ENCODE measurements around the gene HERC2.

The HERC2 gene

DNA sequence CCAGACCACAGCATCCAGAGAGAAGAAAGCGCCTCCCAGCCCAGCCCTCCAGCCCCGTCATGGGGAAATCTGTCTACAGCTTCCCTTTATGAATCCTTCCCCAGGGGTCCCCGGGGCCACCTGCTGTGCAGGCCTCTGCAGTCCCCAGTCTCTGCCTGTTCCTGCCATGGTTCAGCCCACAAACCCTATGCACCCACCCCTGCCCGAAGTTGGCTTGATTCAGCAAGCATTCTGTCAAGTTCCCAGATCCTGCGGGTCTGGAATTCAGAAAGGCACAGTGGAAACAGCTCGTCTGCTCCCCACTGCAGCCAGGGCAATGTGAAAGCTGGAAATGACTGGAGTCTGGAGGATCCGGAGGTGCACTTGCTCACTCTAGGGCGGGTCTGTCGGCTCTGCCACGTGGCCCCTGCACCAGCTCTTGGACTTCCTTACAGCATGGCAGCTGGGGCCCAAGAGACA is 220.0 kb downstream of the HERC2 start:
- H3K4me3 ChIP-seq (ENCODE audit: low read depth, low read length): no peak overlapping the region
- TF ChIP-seq, protein P1, sequence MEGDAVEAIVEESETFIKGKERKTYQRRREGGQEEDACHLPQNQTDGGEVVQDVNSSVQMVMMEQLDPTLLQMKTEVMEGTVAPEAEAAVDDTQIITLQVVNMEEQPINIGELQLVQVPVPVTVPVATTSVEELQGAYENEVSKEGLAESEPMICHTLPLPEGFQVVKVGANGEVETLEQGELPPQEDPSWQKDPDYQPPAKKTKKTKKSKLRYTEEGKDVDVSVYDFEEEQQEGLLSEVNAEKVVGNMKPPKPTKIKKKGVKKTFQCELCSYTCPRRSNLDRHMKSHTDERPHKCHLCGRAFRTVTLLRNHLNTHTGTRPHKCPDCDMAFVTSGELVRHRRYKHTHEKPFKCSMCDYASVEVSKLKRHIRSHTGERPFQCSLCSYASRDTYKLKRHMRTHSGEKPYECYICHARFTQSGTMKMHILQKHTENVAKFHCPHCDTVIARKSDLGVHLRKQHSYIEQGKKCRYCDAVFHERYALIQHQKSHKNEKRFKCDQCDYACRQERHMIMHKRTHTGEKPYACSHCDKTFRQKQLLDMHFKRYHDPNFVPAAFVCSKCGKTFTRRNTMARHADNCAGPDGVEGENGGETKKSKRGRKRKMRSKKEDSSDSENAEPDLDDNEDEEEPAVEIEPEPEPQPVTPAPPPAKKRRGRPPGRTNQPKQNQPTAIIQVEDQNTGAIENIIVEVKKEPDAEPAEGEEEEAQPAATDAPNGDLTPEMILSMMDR (IDR thresholded peaks at IDR 0.05; ENCODE audit: low read depth, low read length): no peak

DNA sequence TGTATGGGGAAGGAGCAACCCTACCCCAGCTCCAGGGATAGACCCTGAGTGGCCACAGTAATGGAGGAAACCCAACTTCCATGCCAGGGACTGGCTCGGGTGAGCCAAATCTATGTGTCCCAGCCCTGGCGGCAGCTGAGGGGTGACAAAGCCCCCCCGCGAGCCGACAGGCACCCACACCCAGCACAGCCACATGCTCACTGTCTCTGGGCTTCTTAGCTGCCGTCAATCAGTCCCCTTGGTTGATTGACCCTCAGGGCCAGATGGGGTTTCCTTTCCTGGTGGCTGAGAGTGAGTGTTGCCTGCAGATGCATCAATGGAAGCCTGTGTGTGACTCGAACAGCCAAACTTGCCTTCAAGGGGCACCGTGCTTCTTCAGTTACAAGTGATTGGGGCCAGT is 220.8 kb downstream of the HERC2 start:
- no peak overlapping the region for H3K4me3 ChIP-seq (ENCODE audit: low read depth, low read length)
- TF ChIP-seq, protein P1 (IDR thresholded peaks at IDR 0.05; ENCODE audit: low read depth, low read length): no peak

DNA sequence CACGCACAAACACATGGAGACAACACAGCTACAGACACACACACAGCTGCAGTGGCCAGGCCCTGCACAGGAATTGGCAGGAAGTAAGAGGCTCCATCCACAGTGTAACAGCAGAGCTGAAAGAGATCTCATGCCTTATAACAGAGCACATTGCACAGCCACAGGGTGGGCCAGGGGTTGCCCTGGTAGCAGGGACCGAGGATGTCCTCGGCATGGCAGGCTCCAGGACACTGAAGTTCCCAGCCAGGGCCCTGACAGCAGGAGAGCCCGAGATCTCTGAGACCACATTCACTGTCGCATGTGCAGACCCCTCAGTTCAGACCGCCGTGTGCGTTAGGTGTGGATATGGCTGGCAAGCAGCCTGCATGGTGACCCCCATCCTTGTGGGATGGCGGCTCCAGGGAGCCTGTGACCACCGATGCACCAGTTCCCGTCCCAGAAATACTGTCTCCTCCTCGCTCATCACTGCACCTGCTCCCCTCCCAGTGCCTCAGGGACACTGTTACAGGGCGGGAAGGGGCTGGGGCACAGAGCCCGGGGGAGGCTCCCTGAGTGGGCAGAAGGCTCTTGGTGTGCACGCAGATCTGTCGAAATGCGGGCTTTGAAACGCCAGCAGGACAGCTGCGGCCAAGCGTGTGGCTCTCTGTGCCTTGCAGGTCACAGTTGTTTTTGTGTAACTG is 221.3 kb downstream of the HERC2 start:
- TF ChIP-seq, protein P1 (IDR thresholded peaks at IDR 0.05; ENCODE audit: low read depth, low read length): no peak
- H3K4me3 ChIP-seq (ENCODE audit: low read depth, low read length): no peak overlapping the region

DNA sequence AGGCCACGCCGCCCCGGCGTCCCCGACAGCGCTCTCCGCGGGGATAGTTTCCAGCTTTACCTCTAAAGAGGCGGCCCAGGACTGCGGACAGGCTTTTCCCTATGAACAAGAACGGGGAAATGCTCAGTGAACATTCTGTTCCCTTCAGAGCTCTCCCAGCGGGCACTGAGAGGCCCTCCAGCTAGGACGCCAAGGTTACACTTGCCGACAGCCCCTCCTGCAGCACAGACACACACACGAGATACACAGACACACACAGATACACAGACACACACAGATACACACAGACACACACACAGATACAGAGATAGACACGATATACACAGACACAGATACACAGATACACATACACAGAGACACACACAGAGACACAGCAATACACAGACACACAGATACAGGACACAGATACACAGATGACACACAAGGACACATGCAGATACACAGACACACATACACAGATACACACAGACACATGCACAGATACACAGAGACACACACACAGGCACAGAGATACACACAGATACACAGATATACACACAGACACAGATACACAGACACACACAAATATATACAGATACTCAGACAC is 222.3 kb downstream of the HERC2 start:
- TF ChIP-seq, protein P1 (IDR thresholded peaks at IDR 0.05; ENCODE audit: low read depth, low read length): no peak
- no peak overlapping the region for H3K4me3 ChIP-seq (ENCODE audit: low read depth, low read length)

DNA sequence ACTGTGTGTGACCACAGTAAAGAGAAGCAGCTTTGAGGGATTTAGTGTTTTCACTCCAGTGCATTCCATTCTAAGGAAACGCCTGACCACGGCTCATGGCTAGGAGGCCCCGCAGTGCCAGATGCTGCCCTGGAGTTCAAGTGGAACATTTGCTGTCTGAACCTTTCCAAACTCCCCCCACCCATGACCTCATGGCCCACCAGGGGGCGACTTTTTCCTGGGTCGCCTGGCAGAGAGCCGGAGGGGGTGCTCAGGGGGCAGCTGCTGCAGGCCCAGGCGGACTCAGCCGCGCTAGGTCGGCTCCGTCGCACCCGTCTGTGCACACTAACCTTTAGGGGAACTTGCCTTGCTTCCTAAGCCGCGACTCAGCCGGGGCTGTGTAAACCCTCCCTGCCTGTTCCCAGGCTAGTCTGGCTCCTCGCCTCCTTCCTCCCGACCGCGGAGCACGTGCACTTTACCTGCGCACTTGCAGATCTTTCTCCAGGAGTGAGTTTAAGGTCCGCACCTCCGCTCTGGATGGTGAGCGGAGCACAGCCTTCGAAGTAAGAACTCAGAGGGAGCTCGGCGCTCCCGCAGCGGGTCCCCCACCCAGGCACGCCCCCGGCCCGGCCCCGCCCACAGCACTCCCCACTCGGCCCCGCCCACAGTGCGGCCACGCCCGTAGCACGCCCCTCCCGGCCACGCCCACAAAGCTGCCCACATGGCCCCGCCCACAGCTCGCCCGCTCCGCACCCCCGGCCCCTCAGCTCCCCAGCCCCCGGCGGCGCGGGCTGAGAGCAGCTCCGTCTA is 223.0 kb downstream of the HERC2 start, which contains the start of gene OCA2:
TSS of gene OCA2 (minus strand) at position 550 of the 789 bp plus-strand sequence. CDS start 17,441 bp downstream, outside the sequence.
- H3K4me3 ChIP-seq (ENCODE audit: low read depth, low read length): no peak within 1 kb of the TSS
- TF ChIP-seq, protein P1 (IDR thresholded peaks at IDR 0.05; ENCODE audit: low read depth, low read length): no peak

DNA sequence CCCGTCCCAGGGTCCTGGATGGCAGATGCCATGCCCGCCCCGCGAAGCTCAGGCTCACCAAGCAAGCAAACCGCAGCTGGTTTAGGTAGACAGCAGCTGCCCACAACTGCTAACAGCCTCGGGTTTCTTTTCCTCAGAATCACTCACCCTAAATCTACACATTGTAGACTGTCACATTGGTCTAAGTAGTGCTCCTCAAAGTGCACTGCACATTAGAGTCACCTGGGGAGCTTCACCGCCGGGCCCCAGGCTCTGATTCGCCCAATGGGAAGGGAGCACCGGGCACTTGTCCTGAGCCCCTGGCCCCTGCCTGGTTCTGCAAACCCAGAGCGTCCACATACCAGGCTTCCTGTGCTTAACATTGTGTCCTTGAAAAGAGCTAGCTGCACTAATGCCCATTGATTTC is 223.6 kb downstream of the HERC2 start:
- TF ChIP-seq, protein P1 (IDR thresholded peaks at IDR 0.05; ENCODE audit: low read depth, low read length): no peak
- no peak overlapping the region for H3K4me3 ChIP-seq (ENCODE audit: low read depth, low read length)

Data from WI38 (cell line).